GM23248 (cell line): ENCODE results near the gene MAGI1.

Source experiments
- EZH2 ChIP-seq: fragments of 200-600 bp; sonication (generic); IDR thresholded peaks from 2 replicates; pipeline ENCODE4 v1.6.1; 2018; ENCODE audit warnings: antibody characterized with exemption, mild to moderate bottlenecking; ENCODE audit not compliant: insufficient read depth, poor library complexity, severe bottlenecking
- EZH2phosphoT487 ChIP-seq: fragments of 200-600 bp; sonication (generic); IDR thresholded peaks from 2 replicates; pipeline ENCODE4 v1.6.1; 2018; ENCODE audit warnings: antibody characterized with exemption, moderate library complexity, mild to moderate bottlenecking, low read depth; ENCODE audit not compliant: insufficient read depth

GRCh38 chr3:65992106-65992505 is 46.6 kb downstream of the MAGI1 start:
- TF ChIP-seq EZH2 (no peak), EZH2phosphoT487 (no peak)
